ENCODE measurements around the gene EIF5AL1. TPM values are rescaled to one million over a fixed set of nuclear protein-coding genes. Genes with fewer than 3 reads are reported as not detected.

EIF5AL1 gene
- total and polyA plus RNA-seq, 2 of the 8 experiments (the other 6 are each of a cell fraction or from before 2014, with no cell fraction given) = 1.7 to 2.2 TPM

GRCh38 chr10:79496896-79497295 is 15.4 kb upstream of the EIF5AL1 start (continued):
- no peak for TF ChIP-seq HDAC2 (IDR thresholded peaks at IDR 0.05; ENCODE audit: borderline replicate concordance in 1 of 2, low read depth in 2 of 2, low read length in 2 of 2)
- TF ChIP-seq CHD7 (IDR thresholded peaks at IDR 0.05; ENCODE audit: insufficient replicate concordance, low read length) = no peak
- no peak for TF ChIP-seq SAP30 (IDR thresholded peaks at IDR 0.05; ENCODE audit: insufficient read depth, insufficient replicate concordance, low read length)
